B cell (primary cell): ENCODE results near the gene RRM1.

Experiments
- EZH2 ChIP-seq: IDR thresholded peaks from 2 replicates; pipeline ENCODE4 v1.6.1; 2012; ENCODE audit warnings: borderline replicate concordance, low read depth, mild to moderate bottlenecking, moderate library complexity, low read length; ENCODE audit not compliant: insufficient read depth, poor library complexity, severe bottlenecking
- TF ChIP-seq, protein P1 (sequence below): fragments of 200-600 bp; IDR thresholded peaks from one replicate; pipeline ENCODE4 v1.8.0; 2022; ENCODE audit warnings: antibody characterized with exemption, mild to moderate bottlenecking

GRCh38 chr11:4161305-4161704 is 66.7 kb downstream of the RRM1 start:
- TF ChIP-seq, protein P1, sequence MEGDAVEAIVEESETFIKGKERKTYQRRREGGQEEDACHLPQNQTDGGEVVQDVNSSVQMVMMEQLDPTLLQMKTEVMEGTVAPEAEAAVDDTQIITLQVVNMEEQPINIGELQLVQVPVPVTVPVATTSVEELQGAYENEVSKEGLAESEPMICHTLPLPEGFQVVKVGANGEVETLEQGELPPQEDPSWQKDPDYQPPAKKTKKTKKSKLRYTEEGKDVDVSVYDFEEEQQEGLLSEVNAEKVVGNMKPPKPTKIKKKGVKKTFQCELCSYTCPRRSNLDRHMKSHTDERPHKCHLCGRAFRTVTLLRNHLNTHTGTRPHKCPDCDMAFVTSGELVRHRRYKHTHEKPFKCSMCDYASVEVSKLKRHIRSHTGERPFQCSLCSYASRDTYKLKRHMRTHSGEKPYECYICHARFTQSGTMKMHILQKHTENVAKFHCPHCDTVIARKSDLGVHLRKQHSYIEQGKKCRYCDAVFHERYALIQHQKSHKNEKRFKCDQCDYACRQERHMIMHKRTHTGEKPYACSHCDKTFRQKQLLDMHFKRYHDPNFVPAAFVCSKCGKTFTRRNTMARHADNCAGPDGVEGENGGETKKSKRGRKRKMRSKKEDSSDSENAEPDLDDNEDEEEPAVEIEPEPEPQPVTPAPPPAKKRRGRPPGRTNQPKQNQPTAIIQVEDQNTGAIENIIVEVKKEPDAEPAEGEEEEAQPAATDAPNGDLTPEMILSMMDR, result no peak
- no peak for TF ChIP-seq EZH2
